K562 (cell line): Measurements from ENCODE around the gene WWOX. TPM values are rescaled to one million over a fixed set of nuclear protein-coding genes. Genes with fewer than 3 reads are reported as not detected.

ENCODE experiments used
- ATAC-seq: fragments of 200-7000 bp; cut with Tn5 transposase; 3 replicates; pipeline ENCODE4 v1.9.1; 2020; ENCODE audit warnings: moderate library complexity
- BruUV-seq: library from RNA; stranded (reverse); fragments of 400-500 nt; replicated peaks from 2 replicates; lab custom pipeline; 2021; lab: Mats Ljungman, UMichigan
- CTCF ChIA-PET: fragments of 300-600 bp; formaldehyde crosslinking; extraction: SDS; loops from one replicate; lab custom pipeline; 2021; ENCODE audit warnings: low intra/inter-chr PET ratio; lab: Yijun Ruan, JAX
- POLR2A ChIA-PET: fragments of 300-600, 350-650 bp; sonication (Branson Sonifier 250); formaldehyde crosslinking; extraction: SDS; loops from one replicate; lab custom pipeline; 2021; ENCODE audit warnings: antibody characterized with exemption, inconsistent platforms; lab: Yijun Ruan, JAX
- DNase-seq, 4 experiments: peaks; one replicate each; pipeline versions ENCODE4 v3.0.0 to v3.0.0-alpha.2; 2011 to 2018; ENCODE audit warnings: low spot score in 3 of 4, mixed read lengths in 3 of 4; ENCODE audit errors: extremely low read depth in 1 of 4
- FAIRE-seq: peaks from 2 replicates; lab custom pipeline; 2011; peaks lifted over from hg19 to GRCh38; lab: Jason Lieb, UNC
- H2AFZ ChIP-seq: 2 replicates; pipeline ENCODE4 v1.6.0; 2011; ENCODE audit warnings: low read depth, low read length, control low read depth, inconsistent platforms
- H3K27ac ChIP-seq: fragments of 200-600 bp; 3 replicates; pipeline ENCODE4 v1.8.0; 2011; ENCODE audit warnings: low read depth, mild to moderate bottlenecking, control low read depth, inconsistent platforms, low read length, moderate library complexity, mixed read lengths; ENCODE audit errors: extremely low read depth
- H3K27me3 ChIP-seq, 2 experiments: fragments of 300-600 bp in 1 of 2; 2 replicates in 1 of 2; 3 replicates in 1 of 2; pipeline versions ENCODE4 v1.6.0 to v1.8.0; 2011; ENCODE audit warnings: inconsistent platforms in 2 of 2, low read length in 2 of 2, mild to moderate bottlenecking in 1 of 2, mixed read lengths in 1 of 2, moderate library complexity in 1 of 2; ENCODE audit not compliant: control insufficient read depth in 2 of 2, insufficient read depth in 2 of 2
- H3K36me3 ChIP-seq: fragments of 300-600 bp; 3 replicates; pipeline ENCODE4 v1.8.0; 2011; ENCODE audit warnings: mild to moderate bottlenecking, low read length, inconsistent platforms; ENCODE audit not compliant: control insufficient read depth, insufficient read depth
- H3K4me1 ChIP-seq, 2 experiments: fragments of 200-600 bp in 1 of 2; replicated peaks in 1 of 2; 2 replicates in 1 of 2; 3 replicates in 1 of 2; pipeline versions ENCODE4 v1.5.1 to v1.8.0; 2011; ENCODE audit warnings: inconsistent platforms in 2 of 2, low read length in 2 of 2, mild to moderate bottlenecking in 1 of 2, mixed read lengths in 1 of 2, moderate library complexity in 1 of 2; ENCODE audit not compliant: control insufficient read depth in 2 of 2, insufficient read depth in 2 of 2
- H3K4me2 ChIP-seq: 2 replicates; pipeline ENCODE4 v1.6.1; 2011; ENCODE audit warnings: low read length, control low read depth, inconsistent platforms, mixed read lengths; ENCODE audit not compliant: insufficient read depth
- H3K4me3 ChIP-seq: fragments of 200-600 bp; sonication (generic), shearing (Covaris generic); 2 replicates; pipeline ENCODE4 v1.5.1; 2016; ENCODE audit warnings: control low read depth, inconsistent platforms
- H3K79me2 ChIP-seq: fragments of 200-600 bp; 3 replicates; pipeline ENCODE4 v1.8.0; 2011; ENCODE audit warnings: low read length, inconsistent platforms; ENCODE audit not compliant: control insufficient read depth, insufficient read depth
- H3K9ac ChIP-seq, 2 experiments: 2 replicates each; pipeline versions ENCODE4 v1.6.0 to v1.6.1; 2011; ENCODE audit warnings: low read depth in 2 of 2, low read length in 2 of 2, control low read depth in 1 of 2, inconsistent platforms in 1 of 2, mild to moderate bottlenecking in 1 of 2, mixed read lengths in 1 of 2; ENCODE audit not compliant: insufficient read depth in 1 of 2
- H3K9me1 ChIP-seq: one replicate; pipeline ENCODE4 v1.6.0; 2011; ENCODE audit warnings: inconsistent platforms, mild to moderate bottlenecking, low read length, moderate library complexity; ENCODE audit not compliant: control insufficient read depth, insufficient read depth
- H3K9me3 ChIP-seq: replicated peaks from 2 replicates; pipeline ENCODE4 v1.5.1; 2011; ENCODE audit warnings: low read depth, low read length, inconsistent platforms; ENCODE audit not compliant: control insufficient read depth, insufficient read depth
- H4K20me1 ChIP-seq: replicated peaks from 2 replicates; pipeline ENCODE4 v1.6.1; 2011; ENCODE audit warnings: low read length, inconsistent platforms, mixed read lengths; ENCODE audit not compliant: control insufficient read depth, insufficient read depth
- IFI16 ChIP-seq: fragments of 250-450 bp; sonication (Bioruptor Pico); IDR thresholded peaks from 2 replicates; pipeline ENCODE4 v2.1.2; 2022; ENCODE audit warnings: mild to moderate bottlenecking, inconsistent platforms
- JUN ChIP-seq, 2 experiments: sonication (generic) in 1 of 2; formaldehyde crosslinking in 1 of 2; IDR thresholded peaks; 2 replicates each; pipeline versions ENCODE4 v1.6.1 to v1.8.0; 2012 to 2022; ENCODE audit warnings: borderline replicate concordance in 2 of 2, mild to moderate bottlenecking in 2 of 2, improper control_type of control experiment in 1 of 2, low read depth in 1 of 2, low read length in 1 of 2, missing genetic modification reagents in 1 of 2
- PHF21A ChIP-seq: fragments of 450-650 bp; IDR thresholded peaks from 2 replicates; pipeline ENCODE4 v1.6.1; 2017; ENCODE audit warnings: low read depth, borderline replicate concordance
- SIN3B ChIP-seq: fragments of 450-650 bp; IDR thresholded peaks from 2 replicates; pipeline ENCODE4 v1.6.1; 2017; ENCODE audit warnings: low read depth, mild to moderate bottlenecking, moderate library complexity
- ZFPM2 ChIP-seq: fragments of 250-450 bp; sonication (Bioruptor Pico); IDR thresholded peaks from 2 replicates; pipeline ENCODE4 v1.5.1; 2022; ENCODE audit warnings: mild to moderate bottlenecking
- ZNF561 ChIP-seq: fragments of 450-650 bp; formaldehyde crosslinking; conservative IDR thresholded peaks from 2 replicates; pipeline ENCODE4 v1.4.0; 2020; ENCODE audit warnings: mild to moderate bottlenecking, moderate library complexity
- WGBS: fragments of 100-300 bp; shearing (Covaris generic); methylation state at CpG from one replicate; pipeline ENCODE4 v1.1.6; 2016; ENCODE audit warnings: low coverage, mixed read lengths; ENCODE audit not compliant: insufficient coverage; ENCODE audit errors: missing lambda C conversion rate; 5-methylcytosine and 5-hydroxymethylcytosine counted together
- in situ Hi-C: fragments of 300-500 bp; cut with MboI; formaldehyde crosslinking; loops from 4 replicates; pipeline ENCODE4 v1.15.0; 2018; ENCODE audit warnings: inconsistent platforms, mixed read lengths
- intact Hi-C: fragments of 100-400 bp; cut with micrococcal nuclease; formaldehyde crosslinking; loops from 2 replicates; pipeline ENCODE4 v1.14.2; 2022
- polyA plus RNA-seq, 8 experiments: library from polyadenylated mRNA; depleted of rRNA in 4 of 8; stranded (reverse) in 5 of 8; unstranded in 3 of 8; fragments of >200 nt; fragmentation: Nextera tagmentation in 2 of 8; fragmentation: Illumina TruSeq in 1 of 8; extraction: Ambion mirVana in 2 of 8; extraction: Trizol in 1 of 8; gene quantifications; 2 replicates each; pipeline versions ENCODE4 v1.2.1 to v1.2.3, GENCODE V29; 2011 to 2014; ENCODE audit warnings: inconsistent platforms in 1 of 8, missing spikeins in 1 of 8
- total RNA-seq, 7 experiments: library from RNA; depleted of rRNA in 6 of 7; stranded (reverse); fragments of >200 nt in 6 of 7; fragmentation: Illumina TruSeq in 2 of 7; extraction: Trizol in 2 of 7; gene quantifications; 2 replicates each; pipeline versions ENCODE4 v1.2.1 to v1.2.3, GENCODE V29; 2011 to 2021; ENCODE audit warnings: low replicate concordance in 1 of 7
- TF ChIP-seq, protein P1 (sequence below): fragments of 250-450 bp; sonication (Bioruptor Pico); IDR thresholded peaks from 2 replicates; pipeline ENCODE4 v1.6.1; 2021; ENCODE audit warnings: mild to moderate bottlenecking
- TF ChIP-seq, protein P2 (sequence below): fragments of 200-600 bp; sonication (generic); IDR thresholded peaks from one replicate; pipeline ENCODE4 v1.6.1; 2012; ENCODE audit warnings: mild to moderate bottlenecking, low read depth, low read length, inconsistent platforms
- TF ChIP-seq, protein P3 (sequence below): fragments of 450-650 bp; formaldehyde crosslinking; conservative IDR thresholded peaks from 2 replicates; pipeline ENCODE4 v1.4.0; 2022; ENCODE audit warnings: mild to moderate bottlenecking, missing genetic modification characterization

Gene WWOX
- total and polyA plus RNA-seq, 9 of the 15 experiments (the other 6 are each of a cell fraction or from before 2014, with no cell fraction given) = 1.6 to 22.7 (median 8.1) TPM

DNA sequence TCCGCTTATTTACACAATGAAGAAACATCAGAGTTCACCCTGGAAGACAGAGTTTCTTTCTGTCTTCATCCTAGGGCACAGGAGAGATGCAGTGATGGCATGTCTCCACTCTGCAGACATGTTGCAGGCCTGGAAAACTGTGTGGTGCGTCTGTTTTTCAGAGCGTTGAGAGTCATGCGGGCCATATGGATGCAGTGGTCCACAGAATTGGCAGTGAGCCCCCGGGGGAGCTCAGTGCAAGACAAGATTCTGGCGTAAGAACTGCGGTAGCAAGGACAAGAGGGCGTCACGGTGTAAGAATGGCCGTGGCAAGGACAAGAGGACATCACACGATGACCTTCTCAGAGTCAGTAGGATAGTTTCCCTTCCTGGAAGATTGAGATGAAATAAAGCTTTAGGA, 847.1 kb downstream of the WWOX start:
- in situ Hi-C loops (no loop called here), intact Hi-C loops (no loop called here)
- Histone ChIP-seq H3K36me3 (no peaks in the 10 kb centered on the region), H3K4me3 (no peak overlapping the region), H3K27ac (no peak overlapping the region), H3K27me3 (peaks cover 17 to 48% of the 10 kb centered on the region in 2 experiments), H3K4me2 (no peak overlapping the region), H3K9me3 (no peaks in the 10 kb centered on the region), H3K9me1 (no peaks in the 10 kb centered on the region), H3K9ac (no peak overlapping the region), H2AFZ (no peak overlapping the region), H3K4me1 (no peaks in the 10 kb centered on the region), H3K79me2 (no peaks in the 10 kb centered on the region), H4K20me1 (no peaks in the 10 kb centered on the region)
- ATAC-seq (no peak), DNase-seq (no peak), FAIRE-seq (no peak)
- CTCF ChIA-PET = no interaction called here
- WGBS = under 1% methylated on average over 11 of the region's 11 CpGs
- BruUV-seq = no TSS peak
- POLR2A ChIA-PET = no interaction called here
- TF ChIP-seq SIN3B (no peak), PHF21A (no peak), JUN (IDR thresholded peaks at IDR 0.05; ENCODE audit: borderline replicate concordance, low read depth, low read length) (no peak), JUN (CRISPR knock-in tag; IDR thresholded peaks at IDR 0.05; ENCODE audit: borderline replicate concordance) (no peak), ZFPM2 (CRISPR knock-in tag) (no peak), ZNF561 (CRISPR knock-in tag) (no peak), IFI16 (no peak)
- TF ChIP-seq, protein P1, sequence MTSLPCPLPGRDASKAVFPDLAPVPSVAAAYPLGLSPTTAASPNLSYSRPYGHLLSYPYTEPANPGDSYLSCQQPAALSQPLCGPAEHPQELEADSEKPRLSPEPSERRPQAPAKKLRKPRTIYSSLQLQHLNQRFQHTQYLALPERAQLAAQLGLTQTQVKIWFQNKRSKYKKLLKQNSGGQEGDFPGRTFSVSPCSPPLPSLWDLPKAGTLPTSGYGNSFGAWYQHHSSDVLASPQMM (CRISPR knock-in tag) = no peak
- TF ChIP-seq, protein P2, sequence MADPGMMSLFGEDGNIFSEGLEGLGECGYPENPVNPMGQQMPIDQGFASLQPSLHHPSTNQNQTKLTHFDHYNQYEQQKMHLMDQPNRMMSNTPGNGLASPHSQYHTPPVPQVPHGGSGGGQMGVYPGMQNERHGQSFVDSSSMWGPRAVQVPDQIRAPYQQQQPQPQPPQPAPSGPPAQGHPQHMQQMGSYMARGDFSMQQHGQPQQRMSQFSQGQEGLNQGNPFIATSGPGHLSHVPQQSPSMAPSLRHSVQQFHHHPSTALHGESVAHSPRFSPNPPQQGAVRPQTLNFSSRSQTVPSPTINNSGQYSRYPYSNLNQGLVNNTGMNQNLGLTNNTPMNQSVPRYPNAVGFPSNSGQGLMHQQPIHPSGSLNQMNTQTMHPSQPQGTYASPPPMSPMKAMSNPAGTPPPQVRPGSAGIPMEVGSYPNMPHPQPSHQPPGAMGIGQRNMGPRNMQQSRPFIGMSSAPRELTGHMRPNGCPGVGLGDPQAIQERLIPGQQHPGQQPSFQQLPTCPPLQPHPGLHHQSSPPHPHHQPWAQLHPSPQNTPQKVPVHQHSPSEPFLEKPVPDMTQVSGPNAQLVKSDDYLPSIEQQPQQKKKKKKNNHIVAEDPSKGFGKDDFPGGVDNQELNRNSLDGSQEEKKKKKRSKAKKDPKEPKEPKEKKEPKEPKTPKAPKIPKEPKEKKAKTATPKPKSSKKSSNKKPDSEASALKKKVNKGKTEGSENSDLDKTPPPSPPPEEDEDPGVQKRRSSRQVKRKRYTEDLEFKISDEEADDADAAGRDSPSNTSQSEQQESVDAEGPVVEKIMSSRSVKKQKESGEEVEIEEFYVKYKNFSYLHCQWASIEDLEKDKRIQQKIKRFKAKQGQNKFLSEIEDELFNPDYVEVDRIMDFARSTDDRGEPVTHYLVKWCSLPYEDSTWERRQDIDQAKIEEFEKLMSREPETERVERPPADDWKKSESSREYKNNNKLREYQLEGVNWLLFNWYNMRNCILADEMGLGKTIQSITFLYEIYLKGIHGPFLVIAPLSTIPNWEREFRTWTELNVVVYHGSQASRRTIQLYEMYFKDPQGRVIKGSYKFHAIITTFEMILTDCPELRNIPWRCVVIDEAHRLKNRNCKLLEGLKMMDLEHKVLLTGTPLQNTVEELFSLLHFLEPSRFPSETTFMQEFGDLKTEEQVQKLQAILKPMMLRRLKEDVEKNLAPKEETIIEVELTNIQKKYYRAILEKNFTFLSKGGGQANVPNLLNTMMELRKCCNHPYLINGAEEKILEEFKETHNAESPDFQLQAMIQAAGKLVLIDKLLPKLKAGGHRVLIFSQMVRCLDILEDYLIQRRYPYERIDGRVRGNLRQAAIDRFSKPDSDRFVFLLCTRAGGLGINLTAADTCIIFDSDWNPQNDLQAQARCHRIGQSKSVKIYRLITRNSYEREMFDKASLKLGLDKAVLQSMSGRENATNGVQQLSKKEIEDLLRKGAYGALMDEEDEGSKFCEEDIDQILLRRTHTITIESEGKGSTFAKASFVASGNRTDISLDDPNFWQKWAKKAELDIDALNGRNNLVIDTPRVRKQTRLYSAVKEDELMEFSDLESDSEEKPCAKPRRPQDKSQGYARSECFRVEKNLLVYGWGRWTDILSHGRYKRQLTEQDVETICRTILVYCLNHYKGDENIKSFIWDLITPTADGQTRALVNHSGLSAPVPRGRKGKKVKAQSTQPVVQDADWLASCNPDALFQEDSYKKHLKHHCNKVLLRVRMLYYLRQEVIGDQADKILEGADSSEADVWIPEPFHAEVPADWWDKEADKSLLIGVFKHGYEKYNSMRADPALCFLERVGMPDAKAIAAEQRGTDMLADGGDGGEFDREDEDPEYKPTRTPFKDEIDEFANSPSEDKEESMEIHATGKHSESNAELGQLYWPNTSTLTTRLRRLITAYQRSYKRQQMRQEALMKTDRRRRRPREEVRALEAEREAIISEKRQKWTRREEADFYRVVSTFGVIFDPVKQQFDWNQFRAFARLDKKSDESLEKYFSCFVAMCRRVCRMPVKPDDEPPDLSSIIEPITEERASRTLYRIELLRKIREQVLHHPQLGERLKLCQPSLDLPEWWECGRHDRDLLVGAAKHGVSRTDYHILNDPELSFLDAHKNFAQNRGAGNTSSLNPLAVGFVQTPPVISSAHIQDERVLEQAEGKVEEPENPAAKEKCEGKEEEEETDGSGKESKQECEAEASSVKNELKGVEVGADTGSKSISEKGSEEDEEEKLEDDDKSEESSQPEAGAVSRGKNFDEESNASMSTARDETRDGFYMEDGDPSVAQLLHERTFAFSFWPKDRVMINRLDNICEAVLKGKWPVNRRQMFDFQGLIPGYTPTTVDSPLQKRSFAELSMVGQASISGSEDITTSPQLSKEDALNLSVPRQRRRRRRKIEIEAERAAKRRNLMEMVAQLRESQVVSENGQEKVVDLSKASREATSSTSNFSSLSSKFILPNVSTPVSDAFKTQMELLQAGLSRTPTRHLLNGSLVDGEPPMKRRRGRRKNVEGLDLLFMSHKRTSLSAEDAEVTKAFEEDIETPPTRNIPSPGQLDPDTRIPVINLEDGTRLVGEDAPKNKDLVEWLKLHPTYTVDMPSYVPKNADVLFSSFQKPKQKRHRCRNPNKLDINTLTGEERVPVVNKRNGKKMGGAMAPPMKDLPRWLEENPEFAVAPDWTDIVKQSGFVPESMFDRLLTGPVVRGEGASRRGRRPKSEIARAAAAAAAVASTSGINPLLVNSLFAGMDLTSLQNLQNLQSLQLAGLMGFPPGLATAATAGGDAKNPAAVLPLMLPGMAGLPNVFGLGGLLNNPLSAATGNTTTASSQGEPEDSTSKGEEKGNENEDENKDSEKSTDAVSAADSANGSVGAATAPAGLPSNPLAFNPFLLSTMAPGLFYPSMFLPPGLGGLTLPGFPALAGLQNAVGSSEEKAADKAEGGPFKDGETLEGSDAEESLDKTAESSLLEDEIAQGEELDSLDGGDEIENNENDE = no peak
- TF ChIP-seq, protein P3, sequence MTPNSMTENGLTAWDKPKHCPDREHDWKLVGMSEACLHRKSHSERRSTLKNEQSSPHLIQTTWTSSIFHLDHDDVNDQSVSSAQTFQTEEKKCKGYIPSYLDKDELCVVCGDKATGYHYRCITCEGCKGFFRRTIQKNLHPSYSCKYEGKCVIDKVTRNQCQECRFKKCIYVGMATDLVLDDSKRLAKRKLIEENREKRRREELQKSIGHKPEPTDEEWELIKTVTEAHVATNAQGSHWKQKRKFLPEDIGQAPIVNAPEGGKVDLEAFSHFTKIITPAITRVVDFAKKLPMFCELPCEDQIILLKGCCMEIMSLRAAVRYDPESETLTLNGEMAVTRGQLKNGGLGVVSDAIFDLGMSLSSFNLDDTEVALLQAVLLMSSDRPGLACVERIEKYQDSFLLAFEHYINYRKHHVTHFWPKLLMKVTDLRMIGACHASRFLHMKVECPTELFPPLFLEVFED (CRISPR knock-in tag) = no peak
